Stimulated activated CD4-positive, alpha-beta T cell treated with anti-CD3 and anti-CD28 coated beads, Interleukin-4, amount 100 ng/mL, for 1 hour (primary cell): Measurements from ENCODE around the gene ZNF530.

Experiments
- DNase-seq: peaks from one replicate; pipeline ENCODE4 v3.0.0-alpha.2; 2020

Gene ZNF530

GRCh38 chr19:57599761-57600383 is at the start of gene ZNF530:
TSS of gene ZNF530 (plus strand) at chr19:57599885. CDS start at chr19:57604346, 4,461 bp downstream.
- peak; percentile 89 for DNase-seq

- DNase-seq: no peak
Measured at GRCh38 chr19:57552432-57552831, 47.3 kb upstream of the ZNF530 start.

- DNase-seq: no peak
Measured at GRCh38 chr19:57557659-57558058, 42.0 kb upstream of the ZNF530 start.

GRCh38 chr19:57558525-57558924 is 41.2 kb upstream of the ZNF530 start:
- DNase-seq: no peak

- DNase-seq: peak; percentile 5
Measured at GRCh38 chr19:57559008-57559403, 40.7 kb upstream of the ZNF530 start.

GRCh38 chr19:57559404-57560025 is 40.2 kb upstream of the ZNF530 start, which contains the start of gene ZNF550:
TSS of gene ZNF550 (minus strand) at chr19:57559863. CDS start at chr19:57559682, 181 bp downstream.
- DNase-seq: peak; percentile 89

GRCh38 chr19:57560049-57560491 is 39.6 kb upstream of the ZNF530 start:
- DNase-seq: no peak

- no peak for DNase-seq
Measured at GRCh38 chr19:57563547-57563946, 36.1 kb upstream of the ZNF530 start.

- DNase-seq: no peak
Measured at GRCh38 chr19:57566396-57567265, 33.1 kb upstream of the ZNF530 start.

GRCh38 chr19:57570707-57571106 is 29.0 kb upstream of the ZNF530 start:
- no peak for DNase-seq

GRCh38 chr19:57572415-57572947 is 27.2 kb upstream of the ZNF530 start:
- no peak for DNase-seq

GRCh38 chr19:57576661-57577060 is 23.0 kb upstream of the ZNF530 start:
- DNase-seq: no peak

- DNase-seq: peak; percentile 91
Measured at GRCh38 chr19:57578487-57579205, 21.0 kb upstream of the ZNF530 start, which contains the start of gene ZNF416. TSS of gene ZNF416 (minus strand) at chr19:57578911. CDS start at chr19:57578704, 207 bp downstream.

GRCh38 chr19:57583104-57583520 is 16.6 kb upstream of the ZNF530 start:
- no peak for DNase-seq

- peak; percentile 82 for DNase-seq
Measured at GRCh38 chr19:57583521-57584416, 15.9 kb upstream of the ZNF530 start, which contains the start of gene ZIK1. TSS of gene ZIK1 (plus strand) at chr19:57584145. CDS start at chr19:57584357, 212 bp downstream.

GRCh38 chr19:57587529-57587928 is 12.2 kb upstream of the ZNF530 start:
- DNase-seq: no peak

GRCh38 chr19:57599377-57599760 is 316 bp upstream of the ZNF530 start:
- no peak for DNase-seq

- DNase-seq: no peak
Measured at GRCh38 chr19:57606931-57607330, 7.2 kb downstream of the ZNF530 start.

GRCh38 chr19:57611113-57611512 is 11.4 kb downstream of the ZNF530 start:
- no peak for DNase-seq

GRCh38 chr19:57613941-57614743 is 14.5 kb downstream of the ZNF530 start, which contains the start of gene ZNF134:
TSS of gene ZNF134 (plus strand) at chr19:57614242. CDS start at chr19:57619469, 5,227 bp downstream.
- DNase-seq: peak; percentile 91
